ENCODE results near the gene IZUMO2. TPM values are rescaled to one million over a fixed set of nuclear protein-coding genes. Genes with fewer than 3 reads are reported as not detected.
"Not testable (repeated sequence)": the region's sequence is repeated elsewhere in the genome, so short reads cannot be mapped to it uniquely, and the experiment has no call there.

The IZUMO2 gene
- total RNA-seq, 1 experiment from 2014 or later, result not detected

DNA sequence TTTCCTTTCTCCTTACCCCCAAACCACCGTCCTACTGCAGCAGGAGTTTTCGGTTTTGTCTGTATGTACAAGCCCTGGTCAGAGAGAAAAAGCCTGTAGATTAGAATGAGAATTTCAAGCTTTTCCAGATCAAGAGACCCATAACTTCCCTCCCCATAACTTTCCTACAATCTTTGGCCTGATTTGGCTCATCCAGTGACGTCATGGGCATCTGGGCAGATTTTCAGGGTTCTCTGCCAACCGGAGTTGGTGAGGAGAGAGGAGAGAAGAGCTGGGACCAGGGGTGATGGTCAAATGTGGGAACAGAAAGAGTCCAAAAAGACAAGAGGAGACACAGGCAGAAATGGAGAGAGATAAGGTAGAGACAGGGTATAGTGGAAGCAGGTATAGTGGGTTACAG, 10.5 kb downstream of the IZUMO2 start:
- CTCF ChIA-PET, result no interaction called here
- DNase-seq, result no peak
- no peaks in the 10 kb centered on the region for H3K4me1 Mint-ChIP-seq (ENCODE audit: low read depth, unreplicated experiment)
- intact Hi-C loops (cut with micrococcal nuclease; ENCODE audit: unreplicated experiment), result no loop called here
- H3K27ac Mint-ChIP-seq (ENCODE audit: unreplicated experiment), result no peak overlapping the region
- no peaks in the 10 kb centered on the region; the same call in 1 of the 2 replicates for H3K4me1 ChIP-seq
- peaks cover 22% of the 10 kb centered on the region for H3K27me3 Mint-ChIP-seq (ENCODE audit: insufficient read depth, unreplicated experiment)
- H3K36me3 Mint-ChIP-seq (ENCODE audit: insufficient read depth, unreplicated experiment), result no peaks in the 10 kb centered on the region
- no TSS peak for BruUV-seq (replicated peaks)
- TF ChIP-seq CTCF (IDR thresholded peaks at IDR 0.05; ENCODE audit: insufficient read depth in 1 of 2, low read depth in 1 of 2, low read length in 1 of 2, severe bottlenecking in 1 of 2, unreplicated experiment in 1 of 2), result no peak
- no peak overlapping the region for H3K4me3 Mint-ChIP-seq (ENCODE audit: unreplicated experiment)
- H3K36me3 ChIP-seq (ENCODE audit: control insufficient read depth, insufficient read depth, low read length), result no peaks in the 10 kb centered on the region
- no peak overlapping the region for H3K4me3 ChIP-seq (ENCODE audit: low read depth, low read length)
- peaks cover 17% of the 10 kb centered on the region for H3K9me3 Mint-ChIP-seq (ENCODE audit: unreplicated experiment)
- POLR2A ChIA-PET, result no interaction called here
- no peaks in the 10 kb centered on the region for H3K27me3 ChIP-seq (replicated peaks; ENCODE audit: control insufficient read depth, insufficient read depth, low read length)
- H3K9me3 ChIP-seq, result no peaks in the 10 kb centered on the region

- peak overlapping the region; percentile 50 for H3K27ac Mint-ChIP-seq (ENCODE audit: unreplicated experiment)
- intact Hi-C loops (cut with micrococcal nuclease; ENCODE audit: unreplicated experiment), result loop anchor here (2.0 kb wide), 1 partner anchor 54 kb away; the partner anchor contains the start of gene MYH14
- H3K36me3 ChIP-seq (ENCODE audit: control insufficient read depth, insufficient read depth, low read length), result no peaks in the 10 kb centered on the region
- no TSS peak for BruUV-seq (replicated peaks)
- H3K27me3 ChIP-seq (replicated peaks; ENCODE audit: control insufficient read depth, insufficient read depth, low read length), result no peaks in the 10 kb centered on the region
- no peaks in the 10 kb centered on the region for H3K9me3 ChIP-seq
- H3K4me1 Mint-ChIP-seq (ENCODE audit: low read depth, unreplicated experiment), result no peaks in the 10 kb centered on the region
- ChIA-PET CTCF (interaction anchor here (0.5 to 2.0 kb wide), 11 partner anchors 50 to 209 kb away, joined by 3 to 23 read pairs (median 5); partner anchors contain the start of genes KCNC3 and MYH14), POLR2A (interaction anchor here (0.6 kb wide), 1 partner anchor 184 kb away, joined by 4 read pairs; no protein-coding TSS in a partner anchor)
- no peak for TF ChIP-seq CTCF (IDR thresholded peaks at IDR 0.05; ENCODE audit: insufficient read depth in 1 of 2, low read depth in 1 of 2, low read length in 1 of 2, severe bottlenecking in 1 of 2, unreplicated experiment in 1 of 2)
- peaks cover 7% of the 10 kb centered on the region for H3K9me3 Mint-ChIP-seq (ENCODE audit: unreplicated experiment)
- peaks cover 8% of the 10 kb centered on the region for H3K27me3 Mint-ChIP-seq (ENCODE audit: insufficient read depth, unreplicated experiment)
- no peaks in the 10 kb centered on the region; the same call in 1 of the 2 replicates for H3K4me1 ChIP-seq
- DNase-seq, result no peak
- peak overlapping the region; percentile 85 for H3K4me3 ChIP-seq (ENCODE audit: low read depth, low read length)
- H3K36me3 Mint-ChIP-seq (ENCODE audit: insufficient read depth, unreplicated experiment), result no peaks in the 10 kb centered on the region
- peak overlapping the region; percentile 82 for H3K4me3 Mint-ChIP-seq (ENCODE audit: unreplicated experiment)
These were observed 14.6 kb downstream of the IZUMO2 start for GRCh38 chr19:50148528-50148927.

- Mint-ChIP-seq H3K27me3 (ENCODE audit: insufficient read depth, unreplicated experiment) (peaks cover 2% of the 10 kb centered on the region), H3K27ac (ENCODE audit: unreplicated experiment) (peak overlapping the region; percentile 50), H3K4me1 (ENCODE audit: low read depth, unreplicated experiment) (no peaks in the 10 kb centered on the region), H3K9me3 (ENCODE audit: unreplicated experiment) (peaks cover 7% of the 10 kb centered on the region), H3K4me3 (ENCODE audit: unreplicated experiment) (peak overlapping the region; percentile 82), H3K36me3 (ENCODE audit: insufficient read depth, unreplicated experiment) (no peaks in the 10 kb centered on the region)
- Histone ChIP-seq H3K9me3 (no peaks in the 10 kb centered on the region), H3K4me3 (ENCODE audit: low read depth, low read length) (peak overlapping the region; percentile 85), H3K4me1 (no peaks in the 10 kb centered on the region; the same call in 1 of the 2 replicates), H3K36me3 (ENCODE audit: control insufficient read depth, insufficient read depth, low read length) (no peaks in the 10 kb centered on the region), H3K27me3 (replicated peaks; ENCODE audit: control insufficient read depth, insufficient read depth, low read length) (no peaks in the 10 kb centered on the region)
- POLR2A ChIA-PET, result interaction anchor here (0.5 to 0.6 kb wide), 2 partner anchors 181 to 184 kb away, joined by 3 to 4 read pairs; no protein-coding TSS in a partner anchor
- BruUV-seq (replicated peaks), result TSS peak; percentile 74
- peak; percentile 40 to 92 for TF ChIP-seq CTCF (IDR thresholded peaks at IDR 0.05; ENCODE audit: insufficient read depth in 1 of 2, low read depth in 1 of 2, low read length in 1 of 2, severe bottlenecking in 1 of 2, unreplicated experiment in 1 of 2)
- peak; percentile 94 to 96 for DNase-seq
- CTCF ChIA-PET, result interaction anchor here (0.5 to 2.0 kb wide), 15 partner anchors 8 to 209 kb away, joined by 3 to 23 read pairs (median 4); partner anchors contain the start of genes KCNC3 and MYH14
- intact Hi-C loops (cut with micrococcal nuclease; ENCODE audit: unreplicated experiment), result loop anchor here (2.0 kb wide), 1 partner anchor 55 kb away; the partner anchor contains the start of gene MYH14
These were observed 15.3 kb downstream of the IZUMO2 start for GRCh38 chr19:50147462-50148423.

DNA sequence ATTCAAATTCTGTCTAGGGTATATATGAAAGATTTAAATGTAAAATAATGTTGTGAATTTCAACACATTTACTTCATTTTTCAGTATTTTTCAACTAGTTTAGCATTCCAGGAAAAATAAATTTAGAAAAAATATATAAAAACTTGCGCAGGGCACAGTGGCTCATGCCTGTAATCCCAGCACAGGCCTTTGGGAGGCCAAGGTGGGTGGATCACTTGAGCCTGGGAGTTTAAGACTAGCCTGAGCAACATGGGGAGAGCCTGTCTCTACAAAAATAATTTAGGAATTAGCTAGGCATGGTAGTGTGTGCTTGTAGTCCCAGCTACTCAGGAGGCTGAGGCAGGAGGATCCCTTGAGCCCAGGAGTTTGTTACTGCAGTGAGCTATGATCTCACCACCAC, 21.2 kb downstream of the IZUMO2 start:
- H3K27me3 ChIP-seq (replicated peaks; ENCODE audit: control insufficient read depth, insufficient read depth, low read length); H3K4me3 ChIP-seq (ENCODE audit: low read depth, low read length); H3K27ac Mint-ChIP-seq (ENCODE audit: unreplicated experiment); H3K36me3 Mint-ChIP-seq (ENCODE audit: insufficient read depth, unreplicated experiment); DNase-seq; intact Hi-C loops (cut with micrococcal nuclease; ENCODE audit: unreplicated experiment); H3K4me1 Mint-ChIP-seq (ENCODE audit: low read depth, unreplicated experiment); H3K9me3 Mint-ChIP-seq (ENCODE audit: unreplicated experiment); H3K27me3 Mint-ChIP-seq (ENCODE audit: insufficient read depth, unreplicated experiment); BruUV-seq (replicated peaks); H3K36me3 ChIP-seq (ENCODE audit: control insufficient read depth, insufficient read depth, low read length); H3K4me1 ChIP-seq; H3K9me3 ChIP-seq; POLR2A ChIA-PET; H3K4me3 Mint-ChIP-seq (ENCODE audit: unreplicated experiment); CTCF ChIA-PET: not testable (repeated sequence)
